ENCODE data around the gene GOLGA6B. TPM values are rescaled to one million over a fixed set of nuclear protein-coding genes. Genes with fewer than 3 reads are reported as not detected.

GOLGA6B gene
- polyA plus RNA-seq, 1 of the 3 experiments (the other 2 are of a cell fraction) = not detected

- ChIA-PET POLR2A (interaction anchor here (0.9 kb wide), 2 partner anchors 11 to 15 kb away, joined by 3 to 5 read pairs; no protein-coding TSS in a partner anchor), CTCF (interaction anchor here (1.1 to 2.1 kb wide), 8 partner anchors 15 to 373 kb away, joined by 3 to 10 read pairs (median 4); no protein-coding TSS in a partner anchor)
- peaks cover 17% of the 10 kb centered on the region for H3F3A ChIP-seq (replicated peaks; ENCODE audit: insufficient read depth)
- peaks cover 3 to 5% of the 10 kb centered on the region in 2 experiments; a peak in 3 of 4 replicates for H3K4me1 ChIP-seq (ENCODE audit: control insufficient read depth in 1 of 2, insufficient read depth in 2 of 2, low read depth in 1 of 2, low read length in 1 of 2)
- H4K20me1 ChIP-seq (ENCODE audit: insufficient read depth) = no peaks in the 10 kb centered on the region; the same call in 1 of the 2 replicates
- peaks cover 27% of the 10 kb centered on the region for H3K79me2 ChIP-seq (ENCODE audit: insufficient read depth)
- peak overlapping the region; percentile 87 to 93 for H3K27ac ChIP-seq (ENCODE audit: low read depth in 2 of 2, low read length in 1 of 2)
- no peak for DNase-seq
- H3K4me3 ChIP-seq (ENCODE audit: low read depth in 2 of 2, low read length in 1 of 2) = peak overlapping the region; percentile 70 to 77
- WGBS (ENCODE audit: low lambda C conversion rate) = 25% methylated on average over 23 of the region's 23 CpGs
- H2AFZ ChIP-seq (ENCODE audit: low read depth) = peak overlapping the region; percentile 98
- no peaks in the 10 kb centered on the region for H3K9me2 ChIP-seq
- peak; percentile 10; the same call in 1 of the 2 replicates for TF ChIP-seq CTCF (IDR thresholded peaks at IDR 0.05)
- TF ChIP-seq RXRA (IDR thresholded peaks at IDR 0.05; ENCODE audit: borderline replicate concordance, low read depth) = no peak
- H3K4me2 ChIP-seq = peak overlapping the region; percentile 78
- H3K9me3 ChIP-seq = no peaks in the 10 kb centered on the region
- peak overlapping the region; percentile 72 for H3K9ac ChIP-seq
- no peaks in the 10 kb centered on the region; the same call in 1 of the 2 replicates for H3K27me3 ChIP-seq (ENCODE audit: insufficient read depth)
- H3K36me3 ChIP-seq (replicated peaks in 1 of 2; ENCODE audit: control insufficient read depth in 1 of 2, insufficient read depth in 2 of 2, low read length in 1 of 2) = no peaks in the 10 kb centered on the region
Observed at GRCh38 chr15:72685301-72685924, 30.9 kb downstream of the GOLGA6B start.

GRCh38 chr15:72685925-72686794 is 31.7 kb downstream of the GOLGA6B start, which contains the start of the genes BBS4 and HIGD2B:
TSS of gene BBS4 (plus strand) at chr15:72686207. CDS start at chr15:72686228, 21 bp downstream.
TSS of gene HIGD2B (minus strand) at chr15:72686182. CDS start at chr15:72676374, 9,808 bp downstream.
- under 1% methylated on average over 23 of the region's 49 CpGs for WGBS (ENCODE audit: low lambda C conversion rate)
- Histone ChIP-seq H3K9ac (peak within 1 kb of the TSS; percentile 72), H4K20me1 (ENCODE audit: insufficient read depth) (no peaks in the 10 kb centered on the region; the same call in 1 of the 2 replicates), H2AFZ (ENCODE audit: low read depth) (peak within 1 kb of the TSS; percentile 98), H3K9me3 (no peaks in the 10 kb centered on the region), H3K27me3 (ENCODE audit: insufficient read depth) (no peaks in the 10 kb centered on the region; the same call in 1 of the 2 replicates), H3F3A (replicated peaks; ENCODE audit: insufficient read depth) (peaks cover 17% of the 10 kb centered on the region), H3K79me2 (ENCODE audit: insufficient read depth) (peaks cover 31% of the 10 kb centered on the region), H3K27ac (ENCODE audit: low read depth in 2 of 2, low read length in 1 of 2) (peak within 1 kb of the TSS; percentile 87 to 93), H3K4me2 (peak within 1 kb of the TSS; percentile 78), H3K36me3 (replicated peaks in 1 of 2; ENCODE audit: control insufficient read depth in 1 of 2, insufficient read depth in 2 of 2, low read length in 1 of 2) (no peaks in the 10 kb centered on the region), H3K4me3 (ENCODE audit: low read depth in 2 of 2, low read length in 1 of 2) (peak within 1 kb of the TSS; percentile 70 to 77), H3K9me2 (no peaks in the 10 kb centered on the region), H3K4me1 (ENCODE audit: control insufficient read depth in 1 of 2, insufficient read depth in 2 of 2, low read depth in 1 of 2, low read length in 1 of 2) (peaks cover 3 to 5% of the 10 kb centered on the region in 2 experiments; a peak in 3 of 4 replicates)
- DNase-seq = peak; percentile 81
- ChIA-PET POLR2A (interaction anchor here (0.9 kb wide), 2 partner anchors 12 to 15 kb away, joined by 3 to 5 read pairs; no protein-coding TSS in a partner anchor), CTCF (interaction anchor here (1.1 to 2.1 kb wide), 7 partner anchors 15 to 112 kb away, joined by 3 to 10 read pairs (median 3); no protein-coding TSS in a partner anchor)
- TF ChIP-seq ELF1 (IDR thresholded peaks at IDR 0.05) (peak; percentile 90), FOXM1 (IDR thresholded peaks at IDR 0.05; ENCODE audit: low read depth) (no peak), NRF1 (IDR thresholded peaks at IDR 0.05; ENCODE audit: low read depth, low read length) (0 out of 2 replicates have a peak, but pooled peaks have one; percentile 10), MXI1 (IDR thresholded peaks at IDR 0.05; ENCODE audit: low read depth, low read length) (peak; percentile 70), YY1 (IDR thresholded peaks at IDR 0.05; ENCODE audit: low read depth) (peak; percentile 87), MAX (IDR thresholded peaks at IDR 0.05; ENCODE audit: low read depth) (peak; percentile 73), REST (IDR thresholded peaks at IDR 0.05; ENCODE audit: low read depth, low read length) (0 out of 2 replicates have a peak, but pooled peaks have one; percentile 6), CTCF (IDR thresholded peaks at IDR 0.05) (no peak), IRF3 (IDR thresholded peaks at IDR 0.05; ENCODE audit: low read depth, low read length) (no peak), SIN3A (IDR thresholded peaks at IDR 0.05; ENCODE audit: borderline replicate concordance, low read depth, low read length) (0 out of 2 replicates have a peak, but pooled peaks have one; percentile 65), FOXJ3 (CRISPR knock-in tag; IDR thresholded peaks at IDR 0.05) (no peak), MEF2A (IDR thresholded peaks at IDR 0.05; ENCODE audit: borderline replicate concordance, low read depth) (no peak)

Measured in SK-N-SH (cell line).